ENCODE results near the gene REN. TPM values are rescaled to one million over a fixed set of nuclear protein-coding genes. Genes with fewer than 3 reads are reported as not detected.

The REN gene
- total and polyA plus RNA-seq, 2 of the 13 experiments (the other 11 are each of a cell fraction or from before 2014, with no cell fraction given), result not detected

DNA sequence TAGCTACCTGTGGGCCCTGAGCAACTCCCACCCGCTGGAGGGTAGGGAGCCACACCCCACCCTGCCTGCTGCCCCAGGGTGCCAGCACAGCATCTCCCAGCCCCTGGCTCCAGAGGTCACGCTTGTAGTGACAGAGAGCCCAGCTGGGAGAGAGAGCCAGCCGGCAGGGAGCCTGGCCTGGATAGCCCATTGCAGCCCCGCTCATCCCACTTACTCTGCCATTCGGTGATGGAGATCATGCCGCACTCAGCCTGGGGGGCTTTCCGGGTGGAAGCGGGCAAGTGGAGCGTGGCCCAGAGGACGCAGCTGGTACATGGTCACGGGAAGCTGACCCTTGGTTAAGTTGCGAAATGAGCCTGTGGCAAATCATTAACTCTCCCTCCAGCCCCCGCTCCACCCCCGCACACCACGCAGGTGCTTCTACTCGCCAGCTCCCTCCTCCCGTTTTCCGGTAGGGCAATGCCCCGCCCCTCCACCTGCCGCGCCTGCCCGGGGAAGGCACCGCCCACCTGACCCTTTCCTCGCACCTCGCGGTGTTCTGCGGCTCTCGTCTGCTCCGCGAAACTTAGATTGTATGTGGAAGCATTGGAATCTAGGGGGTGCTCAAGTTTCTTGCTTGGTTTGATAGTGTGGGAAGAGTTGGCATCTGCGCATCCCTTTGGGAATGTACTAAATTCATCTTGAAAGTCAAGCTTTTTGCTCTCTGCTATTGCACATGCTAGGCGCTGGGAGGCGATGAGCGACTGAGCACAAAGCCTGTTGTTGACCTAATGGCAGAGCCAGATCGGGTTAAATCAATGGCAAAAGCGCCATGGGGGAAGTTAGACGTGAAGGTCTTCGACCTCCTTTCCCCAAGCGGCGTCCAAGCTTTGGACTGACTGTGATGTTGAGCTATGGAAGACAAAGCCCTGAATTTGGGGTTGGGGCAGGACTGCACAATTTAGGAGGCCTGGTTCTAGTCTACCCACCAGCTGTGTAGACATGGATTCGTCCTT, 47.8 kb upstream of the REN start, which contains the start of gene GOLT1A (continued):
- TF ChIP-seq ZFP36 (IDR thresholded peaks at IDR 0.05; ENCODE audit: borderline replicate concordance, low read depth, low read length, partially characterized antibody) (no peak), HMGXB4 (CRISPR knock-in tag; IDR thresholded peaks at IDR 0.05; ENCODE audit: borderline replicate concordance in 1 of 2, low read depth in 1 of 2) (peak; percentile 85 to 90), ZNF614 (CRISPR knock-in tag; IDR thresholded peaks at IDR 0.05; ENCODE audit: borderline replicate concordance) (peak; percentile 81; the same call in 1 of the 2 replicates), LRRFIP1 (CRISPR knock-in tag; conservative IDR thresholded peaks at IDR 0.05) (no peak), ZNF3 (CRISPR knock-in tag; IDR thresholded peaks at IDR 0.05) (no peak), KLF12 (CRISPR knock-in tag; IDR thresholded peaks at IDR 0.05; ENCODE audit: borderline replicate concordance) (peak; percentile 90; the same call in 1 of the 2 replicates), ZBTB7A (CRISPR knock-in tag; IDR thresholded peaks at IDR 0.05) (no peak; the same call in 1 of the 2 replicates), EEA1 (CRISPR knock-in tag; IDR thresholded peaks at IDR 0.05; ENCODE audit: borderline replicate concordance) (no peak), ZNF138 (CRISPR knock-in tag; IDR thresholded peaks at IDR 0.05; ENCODE audit: low read depth) (0 out of 2 replicates have a peak, but pooled peaks have one; percentile 41)

Measured in HepG2 (cell line).